Measurements from ENCODE around the gene APEH. TPM values are rescaled to one million over a fixed set of nuclear protein-coding genes. Genes with fewer than 3 reads are reported as not detected.
A peak's percentile ranks its signal among the peaks of the same experiment; 100 is the strongest.

APEH gene
- total RNA-seq, 4 donors from 2014 or later = 35.3 to 78.7 (median 61.4) TPM

DNA sequence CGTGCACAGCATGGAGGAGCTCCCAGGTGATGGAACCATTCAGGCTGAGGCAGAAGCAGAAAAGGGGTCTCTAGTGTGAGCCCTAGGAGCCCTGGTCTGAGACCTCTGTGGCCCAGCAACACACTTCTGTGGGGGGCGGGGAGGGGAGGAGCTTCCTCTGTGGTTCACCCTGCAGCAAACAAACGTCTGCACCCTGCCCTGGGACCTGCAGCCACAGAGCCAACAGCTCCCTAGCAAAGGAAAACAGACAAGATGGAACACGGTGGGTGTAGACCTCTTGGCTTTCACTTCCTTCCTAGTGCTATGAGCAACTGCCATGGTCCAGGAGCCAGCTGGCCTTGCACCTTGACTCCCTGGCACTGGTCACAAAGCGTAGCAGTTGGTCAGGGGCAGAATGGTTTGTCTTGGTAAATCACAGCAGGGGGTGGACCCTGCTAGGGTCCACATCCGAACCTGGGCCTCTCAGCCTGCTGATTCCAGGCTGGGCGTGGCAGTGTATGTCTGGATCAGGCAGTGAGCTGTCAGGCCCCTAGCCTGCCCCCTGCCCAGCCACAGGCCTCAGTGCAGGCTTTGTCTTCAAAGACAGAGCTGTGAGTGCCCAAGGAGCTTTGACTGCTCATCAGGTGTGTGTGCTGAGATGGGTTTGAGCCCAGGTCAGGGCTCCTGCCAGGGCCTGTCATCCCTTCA, 38.6 kb downstream of the APEH start:
- intact Hi-C loops (cut with DNase I; ENCODE audit: low total_unique reads) = no loop called here
- H3K36me3 ChIP-seq = no peaks in the 10 kb centered on the region
- DNase-seq = no peak

GRCh38 chr3:49713336-49714105, 39.4 kb downstream of the APEH start:
- no peaks in the 10 kb centered on the region for H3K36me3 ChIP-seq
- no peaks in the 10 kb centered on the region for H3K4me1 ChIP-seq
- intact Hi-C loops (cut with DNase I; ENCODE audit: low total_unique reads) = no loop called here
- TF ChIP-seq CTCF (IDR thresholded peaks at IDR 0.05) (no peak), POLR2A (IDR thresholded peaks at IDR 0.05) (no peak)
- no peaks in the 10 kb centered on the region for H3K9me3 ChIP-seq
- no peaks in the 10 kb centered on the region for H3K27me3 ChIP-seq
- H3K4me3 ChIP-seq = no peak overlapping the region
- peak; percentile 11 to 13 for DNase-seq
- H3K27ac ChIP-seq = no peak overlapping the region

More for the DNA sequence above, 38.6 kb downstream of the APEH start:
- Histone ChIP-seq H3K4me1 (no peaks in the 10 kb centered on the region), H3K27ac (no peak overlapping the region), H3K27me3 (no peaks in the 10 kb centered on the region), H3K9me3 (no peaks in the 10 kb centered on the region), H3K4me3 (no peak overlapping the region)
- no peak for TF ChIP-seq POLR2A (IDR thresholded peaks at IDR 0.05)

DNA sequence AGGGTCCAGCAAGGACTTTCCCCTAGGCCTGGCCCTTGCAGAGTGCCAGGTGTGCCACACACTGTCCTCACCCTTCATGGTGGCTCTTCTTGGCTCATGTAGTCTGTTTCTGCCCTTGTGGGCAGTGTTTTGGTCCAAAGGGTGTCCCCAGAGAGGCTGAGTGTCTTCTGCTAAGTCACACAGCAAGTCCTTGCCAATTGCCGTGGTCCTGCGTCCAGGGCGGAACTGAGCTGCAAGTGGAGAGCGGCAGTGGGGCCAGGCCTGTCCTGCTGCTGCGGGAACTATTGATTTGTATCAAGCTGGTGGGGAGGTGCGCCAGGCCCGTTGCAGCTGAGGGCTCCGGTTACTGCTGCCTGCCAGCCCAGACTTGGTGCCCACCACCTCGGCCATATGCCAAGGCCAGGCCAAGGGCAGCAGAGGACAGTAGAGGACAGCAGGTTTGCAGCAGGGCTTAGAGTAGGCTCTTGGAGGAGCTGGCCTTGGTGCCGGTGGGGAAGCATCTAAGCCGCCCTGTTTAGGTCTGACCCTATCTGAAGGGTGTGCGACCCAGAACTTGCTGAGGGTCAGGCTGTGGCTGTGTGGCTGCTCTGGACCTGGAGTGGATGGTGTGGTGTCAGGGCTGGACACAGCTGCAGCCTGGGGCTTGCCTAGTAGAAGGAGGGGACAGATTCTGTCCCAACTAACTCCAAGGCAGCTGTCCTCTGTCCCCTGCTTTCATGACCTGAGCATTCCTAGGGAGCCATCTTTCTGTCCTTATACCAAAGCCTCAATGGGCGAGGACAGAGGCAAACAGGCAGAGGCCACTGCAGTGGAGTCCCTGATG, 40.8 kb downstream of the APEH start:
- H3K4me1 ChIP-seq = peaks cover 0 to 4% of the 10 kb centered on the region in 2 donors
- no peaks in the 10 kb centered on the region for H3K27me3 ChIP-seq
- no peak for DNase-seq
- intact Hi-C loops (cut with DNase I; ENCODE audit: low total_unique reads) = no loop called here
- no peak for TF ChIP-seq CTCF (IDR thresholded peaks at IDR 0.05)
- no peak for TF ChIP-seq POLR2A (IDR thresholded peaks at IDR 0.05)
- no peak overlapping the region for H3K27ac ChIP-seq
- no peaks in the 10 kb centered on the region for H3K36me3 ChIP-seq
- no peaks in the 10 kb centered on the region for H3K9me3 ChIP-seq
- H3K4me3 ChIP-seq = no peak overlapping the region

- TF ChIP-seq POLR2A (IDR thresholded peaks at IDR 0.05) = no peak
- no peaks in the 10 kb centered on the region for H3K27me3 ChIP-seq
- peak in 1 of 2 donors; percentile 22 for DNase-seq
- peaks cover 0 to 4% of the 10 kb centered on the region in 2 donors for H3K4me1 ChIP-seq
- intact Hi-C loops (cut with DNase I; ENCODE audit: low total_unique reads) = no loop called here
- no peak overlapping the region for H3K27ac ChIP-seq
- H3K36me3 ChIP-seq = no peaks in the 10 kb centered on the region
- H3K4me3 ChIP-seq = no peak overlapping the region
- no peaks in the 10 kb centered on the region for H3K9me3 ChIP-seq
These were observed 41.5 kb downstream of the APEH start for GRCh38 chr3:49715611-49716121.

- Histone ChIP-seq H3K27ac (no peak overlapping the region), H3K4me1 (peaks cover 0 to 4% of the 10 kb centered on the region in 2 donors), H3K36me3 (no peaks in the 10 kb centered on the region), H3K27me3 (no peaks in the 10 kb centered on the region), H3K9me3 (no peaks in the 10 kb centered on the region), H3K4me3 (no peak overlapping the region)
- TF ChIP-seq CTCF (IDR thresholded peaks at IDR 0.05) (no peak), POLR2A (IDR thresholded peaks at IDR 0.05) (no peak)
- intact Hi-C loops (cut with DNase I; ENCODE audit: low total_unique reads) = no loop called here
- peak in 1 of 2 donors; percentile 14 for DNase-seq
These were observed 42.0 kb downstream of the APEH start for GRCh38 chr3:49716169-49716568.
